HepG2 (cell line): ENCODE measurements around the gene PFN4. TPM values are rescaled to one million over a fixed set of nuclear protein-coding genes. Genes with fewer than 3 reads are reported as not detected.

ENCODE experiments used
- CTCF ChIP-seq: sonication (generic); formaldehyde crosslinking; IDR thresholded peaks from 2 replicates; pipeline ENCODE4 v1.5.0; 2020; ENCODE audit warnings: mild to moderate bottlenecking, missing genetic modification reagents, moderate library complexity
- ELF3 ChIP-seq: IDR thresholded peaks from 2 replicates; pipeline ENCODE4 v1.6.1; 2016; ENCODE audit warnings: missing genetic modification reagents, missing compliant biosample characterization
- GLMP ChIP-seq: sonication (generic); formaldehyde crosslinking; IDR thresholded peaks from 2 replicates; pipeline ENCODE4 v1.9.0; 2021; ENCODE audit warnings: missing genetic modification reagents, mild to moderate bottlenecking, borderline replicate concordance
- GPN1 ChIP-seq: sonication (generic); formaldehyde crosslinking; IDR thresholded peaks from 2 replicates; pipeline ENCODE4 v1.5.1; 2020; ENCODE audit warnings: missing genetic modification reagents, borderline replicate concordance
- HES4 ChIP-seq: sonication (generic); formaldehyde crosslinking; IDR thresholded peaks from 2 replicates; pipeline ENCODE4 v1.9.0; 2021; ENCODE audit warnings: mild to moderate bottlenecking, missing genetic modification reagents, borderline replicate concordance
- POLR2AphosphoS2 ChIP-seq: IDR thresholded peaks from 2 replicates; pipeline ENCODE4 v1.6.1; 2011; ENCODE audit warnings: low read depth, low read length, improper control_type of control experiment
- SYNCRIP ChIP-seq: fragments of 200-400 bp; formaldehyde crosslinking; IDR thresholded peaks from 2 replicates; pipeline ENCODE4 v1.6.1; 2018; ENCODE audit warnings: mild to moderate bottlenecking, low read depth, low read length; ENCODE audit not compliant: insufficient read depth
- TEAD3 ChIP-seq: optimal IDR thresholded peaks from 2 replicates; pipeline ENCODE3; 2016; ENCODE audit warnings: borderline replicate concordance
- ZBTB44 ChIP-seq: sonication (generic); formaldehyde crosslinking; IDR thresholded peaks from 2 replicates; pipeline ENCODE4 v1.4.0; 2020; ENCODE audit warnings: missing genetic modification reagents
- ZFP1 ChIP-seq: IDR thresholded peaks from 2 replicates; pipeline ENCODE4 v1.6.1; 2016
- ZFP37 ChIP-seq: sonication (generic); formaldehyde crosslinking; IDR thresholded peaks from 2 replicates; pipeline ENCODE4 v1.4.0; 2020; ENCODE audit warnings: missing genetic modification reagents, borderline replicate concordance
- ZNF142 ChIP-seq: sonication (generic); formaldehyde crosslinking; IDR thresholded peaks from 2 replicates; pipeline ENCODE4 v1.4.0; 2020; ENCODE audit warnings: missing genetic modification reagents
- ZNF143 ChIP-seq: sonication (generic); formaldehyde crosslinking; IDR thresholded peaks from 2 replicates; pipeline ENCODE4 v1.4.0; 2020; ENCODE audit warnings: missing genetic modification reagents
- ZNF280D ChIP-seq: sonication (generic); formaldehyde crosslinking; IDR thresholded peaks from 2 replicates; pipeline ENCODE4 v1.5.1; 2020; ENCODE audit warnings: mild to moderate bottlenecking, missing genetic modification reagents
- ZNF563 ChIP-seq: sonication (generic); formaldehyde crosslinking; IDR thresholded peaks from 2 replicates; pipeline ENCODE4 v1.8.0; 2022; ENCODE audit warnings: mild to moderate bottlenecking, moderate library complexity, missing genetic modification reagents
- polyA plus RNA-seq, 8 experiments: library from polyadenylated mRNA; depleted of rRNA in 3 of 8; stranded (reverse) in 7 of 8; unstranded in 1 of 8; fragments of >200 nt; fragmentation: Illumina TruSeq in 4 of 8; extraction: Trizol in 4 of 8; gene quantifications; 2 replicates each; pipeline versions ENCODE4 v1.2.1 to v1.2.3, GENCODE V29; 2011 to 2016; ENCODE audit warnings: low read depth in 4 of 8, missing spikeins in 1 of 8, mixed read lengths in 1 of 8; ENCODE audit not compliant: insufficient read depth in 1 of 8
- total RNA-seq, 5 experiments: library from RNA; depleted of rRNA; stranded (reverse); fragments of >200 nt; fragmentation: Illumina TruSeq; extraction: Trizol; gene quantifications; 2 replicates each; pipeline ENCODE4 v1.2.3, GENCODE V29; 2016; ENCODE audit warnings: low read depth in 1 of 5

Gene PFN4
- total and polyA plus RNA-seq, 2 of the 13 experiments (the other 11 are each of a cell fraction or from before 2014, with no cell fraction given) = 0.12 to 0.20 TPM

GRCh38 chr2:24123195-24123921, at the start of gene PFN4, which contains the start of gene FAM228B (continued):
- TF ChIP-seq ZBTB44 (peak; percentile 17; the same call in 1 of the 2 replicates), ZFP37 (CRISPR knock-in tag) (peak; percentile 19; the same call in 1 of the 2 replicates), ZNF280D (CRISPR knock-in tag) (0 out of 2 replicates have a peak, but pooled peaks have one; percentile 55), GPN1 (CRISPR knock-in tag) (no peak), GLMP (CRISPR knock-in tag) (peak; percentile 82; the same call in 1 of the 2 replicates), HES4 (CRISPR knock-in tag) (peak; percentile 65; the same call in 1 of the 2 replicates), CTCF (CRISPR knock-in tag) (peak; percentile 21; the same call in 1 of the 2 replicates), ZNF563 (CRISPR knock-in tag) (peak; percentile 98), POLR2AphosphoS2 (no peak), ZNF143 (CRISPR knock-in tag) (no peak; the same call in none of the 2 replicates), ZFP1 (CRISPR knock-in tag) (no peak), ZNF142 (CRISPR knock-in tag) (peak; percentile 97), TEAD3 (CRISPR knock-in tag) (no peak), SYNCRIP (no peak), ELF3 (CRISPR knock-in tag) (no peak)
